ENCODE data around the gene CLDN34.

GRCh38 chrX:9992724-9993123 lies 25.6 kb downstream of the CLDN34 start:
- no peak for TF ChIP-seq CTCF (IDR thresholded peaks at IDR 0.05)
- no peak for TF ChIP-seq POLR2A (IDR thresholded peaks at IDR 0.05)
- TF ChIP-seq EP300 (IDR thresholded peaks at IDR 0.05) = no peak

Data from upper lobe of left lung (tissue), 4 donors.